HG03520 (cell line): ENCODE results near the gene LYRM9.
"Not testable (repeated sequence)": the region's sequence is repeated elsewhere in the genome, so short reads cannot be mapped to it uniquely, and the experiment has no call there.

Source experiments
- ATAC-seq: cut with Tn5 transposase; IDR thresholded peaks from one replicate; pipeline ENCODE4 v1.9.1; 2021; ENCODE audit warnings: mild to moderate bottlenecking, moderate library complexity; ENCODE audit not compliant: unreplicated experiment

The LYRM9 gene

DNA sequence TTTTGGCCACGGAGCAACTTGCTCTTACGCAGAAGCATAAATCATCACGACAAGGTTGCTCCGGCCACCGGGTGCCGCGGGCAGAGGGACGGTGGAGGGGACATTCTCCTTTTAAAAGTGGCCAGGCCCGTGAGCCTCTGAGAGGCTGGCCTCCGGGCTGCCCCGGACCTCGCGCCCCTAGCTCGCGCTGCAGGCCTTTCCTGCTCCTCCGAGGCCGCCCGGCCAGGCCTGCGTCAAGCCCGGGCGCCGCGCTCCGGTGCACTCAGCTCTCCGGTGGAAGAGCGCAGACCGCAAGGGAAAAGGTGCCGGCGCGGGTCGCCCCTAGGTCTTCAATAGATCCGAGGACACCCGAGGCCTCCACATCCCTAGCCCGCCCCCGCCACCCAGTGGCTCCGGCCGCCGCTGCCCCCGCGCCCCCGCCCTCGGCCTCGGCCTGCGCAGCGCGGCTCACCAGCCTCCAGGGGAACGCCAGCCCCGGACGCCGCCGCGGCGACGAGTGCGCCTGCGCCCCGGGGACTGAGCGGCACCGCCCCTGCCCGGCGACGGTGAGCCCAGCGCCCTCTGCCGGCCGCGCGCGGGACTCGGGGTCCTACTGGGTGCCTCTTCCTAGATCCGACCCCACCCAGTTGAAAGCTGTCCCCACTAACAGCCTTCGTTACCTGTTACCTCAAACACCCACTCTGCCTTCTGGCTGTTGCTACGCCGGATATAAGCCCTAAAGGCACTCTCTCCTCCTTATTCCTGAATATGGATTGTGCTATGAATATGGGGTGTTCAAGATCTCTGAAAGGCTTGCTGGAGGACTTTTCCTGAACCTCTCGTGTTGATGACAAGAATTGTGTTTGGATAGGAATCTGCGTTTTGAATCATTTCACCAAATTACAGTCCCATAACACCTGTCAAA is at the start of gene LYRM9:
Gene LYRM9, minus strand, starts transcription at position 500 of the 904 bp plus-strand sequence. CDS start 10,671 bp downstream, outside the sequence.
- peak; percentile 93 for ATAC-seq

DNA sequence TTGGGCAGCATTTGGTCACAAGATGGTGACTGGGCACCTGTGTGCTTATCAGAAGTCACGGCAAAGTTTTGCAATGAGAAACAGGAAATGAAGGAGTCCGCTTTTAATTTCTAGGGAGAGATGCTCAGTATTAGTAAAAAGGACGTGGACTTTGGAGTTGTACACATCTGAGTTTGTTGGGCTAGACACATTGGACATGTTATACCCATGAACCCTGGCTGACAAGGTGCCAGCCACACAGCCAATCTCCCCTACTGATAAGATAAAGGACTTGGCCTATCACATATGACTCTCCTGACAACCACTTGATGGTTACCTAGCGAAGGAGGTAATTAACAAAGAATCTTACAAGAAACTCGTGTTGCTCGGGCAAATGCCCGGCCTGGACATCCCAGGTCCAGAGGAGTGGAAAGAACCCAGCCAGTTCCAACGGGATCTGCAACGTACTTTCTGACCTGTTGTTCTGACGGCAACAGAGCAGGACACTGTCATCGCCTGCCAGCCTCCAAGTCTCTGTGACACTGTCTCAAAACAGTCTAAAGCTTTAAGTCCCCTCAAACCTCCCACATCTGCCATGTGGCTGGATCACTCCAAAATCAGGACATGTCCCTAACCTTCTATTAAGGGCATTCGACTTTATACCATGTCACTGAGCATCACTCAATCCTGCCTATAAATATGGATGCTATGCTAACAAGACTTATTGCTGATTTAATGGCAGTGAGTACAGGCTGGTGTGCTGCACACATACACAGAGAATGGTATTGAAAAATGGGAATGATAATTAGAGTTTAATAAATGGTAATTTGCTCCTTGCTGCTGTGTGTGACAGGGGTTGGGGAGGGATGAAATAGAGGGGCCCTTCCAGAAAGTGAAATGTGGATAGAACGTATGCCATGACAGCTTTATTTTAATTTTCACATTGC is 47.6 kb upstream of the LYRM9 start:
- ATAC-seq = no peak

DNA sequence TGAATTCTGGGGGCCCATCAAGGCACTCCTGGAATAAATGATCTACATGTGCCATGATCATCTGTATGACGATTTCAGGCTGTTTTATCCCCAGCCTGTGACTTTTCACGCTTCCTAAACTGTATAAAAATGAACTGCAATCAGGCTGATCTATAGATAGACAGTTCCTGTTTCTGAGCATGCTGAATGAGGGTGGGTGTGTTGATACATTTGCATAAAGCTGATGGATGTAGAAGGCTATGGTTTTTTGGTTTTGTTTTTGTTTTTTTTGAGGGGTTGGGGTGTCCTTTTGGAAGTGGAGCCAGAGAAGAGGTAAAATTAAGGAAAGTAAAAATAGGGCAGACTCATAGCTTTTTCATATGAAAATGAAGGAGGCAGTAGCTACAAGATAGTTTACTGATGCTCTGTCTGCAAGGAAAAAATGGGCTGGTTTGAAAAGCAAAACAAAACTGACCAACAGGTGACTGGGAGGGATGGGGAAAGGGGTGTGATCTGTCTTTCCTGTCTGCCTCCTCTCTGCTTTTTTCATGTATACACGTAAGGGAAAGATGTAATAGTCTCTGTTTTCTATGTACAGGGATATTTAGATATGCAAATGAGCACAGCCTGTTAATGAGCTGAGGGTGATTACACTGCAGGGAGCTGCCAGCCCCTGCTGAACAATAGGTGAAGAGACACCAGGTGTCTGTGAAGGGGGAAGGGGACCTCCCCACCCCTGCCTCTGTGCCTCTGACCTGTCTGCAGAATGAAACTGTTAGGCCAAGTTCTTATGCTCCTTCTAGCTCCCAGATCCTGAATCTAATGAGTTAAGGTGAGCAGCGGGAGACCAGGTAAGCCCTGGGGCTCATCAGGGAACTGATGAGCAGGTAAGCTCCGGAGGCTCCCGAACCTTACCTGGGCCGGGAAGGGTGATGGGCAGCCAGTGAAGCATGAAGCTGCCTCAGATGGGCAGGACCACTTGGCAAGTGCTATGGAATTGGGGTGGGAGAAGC is 46.6 kb upstream of the LYRM9 start:
- peak; percentile 61 for ATAC-seq

DNA sequence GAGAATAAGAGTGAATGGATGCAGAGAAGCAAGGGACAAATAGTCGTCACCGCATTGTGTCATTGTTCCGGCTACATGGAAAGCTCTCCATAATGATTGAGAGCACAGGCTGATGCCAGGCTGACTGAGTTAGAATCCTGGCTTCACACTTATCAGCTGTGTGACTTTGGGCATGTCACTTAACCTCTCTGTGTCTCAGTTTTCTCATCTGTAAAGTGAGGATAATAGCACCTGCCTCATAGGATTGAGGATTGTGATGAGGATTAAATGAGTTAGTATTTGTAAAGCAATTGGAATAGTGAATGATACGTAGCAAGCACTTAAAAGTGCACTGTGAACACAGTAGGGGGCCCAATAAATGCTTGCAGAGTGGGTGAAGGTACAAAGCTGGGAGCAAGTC is 45.7 kb upstream of the LYRM9 start:
- no peak for ATAC-seq

GRCh38 chr17:27938241-27938640 is 45.1 kb upstream of the LYRM9 start:
- ATAC-seq = no peak

GRCh38 chr17:27937025-27937546 is 43.9 kb upstream of the LYRM9 start:
- no peak for ATAC-seq

GRCh38 chr17:27930000-27930399 is 36.8 kb upstream of the LYRM9 start:
- no peak for ATAC-seq

GRCh38 chr17:27928587-27928986 is 35.4 kb upstream of the LYRM9 start:
- no peak for ATAC-seq

DNA sequence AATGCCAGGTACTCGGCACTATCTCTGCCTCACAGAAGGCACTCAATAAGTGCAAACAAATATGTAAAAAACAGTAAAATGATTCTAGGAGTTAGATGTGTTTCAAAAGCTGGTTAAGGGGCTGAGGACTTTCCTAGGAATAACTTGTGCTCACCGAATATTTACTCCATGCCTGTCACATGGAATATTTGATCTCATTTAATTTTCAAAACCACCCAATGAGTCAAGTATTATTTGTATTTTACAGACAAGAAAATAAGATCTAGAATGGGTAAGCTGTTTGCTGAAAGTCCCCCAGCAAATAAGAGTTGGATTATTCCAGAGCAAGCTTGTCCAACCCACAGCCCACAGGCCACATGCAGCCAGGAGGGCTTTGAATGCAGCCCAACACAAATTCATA is 34.6 kb upstream of the LYRM9 start:
- no peak for ATAC-seq

- no peak for ATAC-seq
Observed at GRCh38 chr17:27921599-27921998, 28.4 kb upstream of the LYRM9 start.

DNA sequence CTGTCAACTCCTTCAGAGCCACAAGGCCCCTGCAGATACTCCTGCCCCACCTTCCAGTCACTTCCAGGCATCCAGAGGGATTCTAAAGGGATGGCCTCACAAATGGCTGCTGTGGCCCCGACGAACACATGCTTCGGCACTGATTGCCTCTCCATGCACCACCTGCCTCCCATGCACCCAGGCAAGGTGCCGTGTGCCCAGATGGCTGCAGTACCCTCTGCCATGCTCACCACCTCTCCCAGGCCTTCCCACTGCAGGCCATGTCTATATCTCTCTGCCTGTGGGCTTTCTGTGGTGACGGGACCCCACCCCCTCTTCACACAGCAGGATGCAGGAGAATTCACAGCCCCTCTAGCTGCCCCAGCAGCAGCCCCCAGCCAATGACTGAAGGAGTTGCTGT is 27.9 kb upstream of the LYRM9 start:
- no peak for ATAC-seq

DNA sequence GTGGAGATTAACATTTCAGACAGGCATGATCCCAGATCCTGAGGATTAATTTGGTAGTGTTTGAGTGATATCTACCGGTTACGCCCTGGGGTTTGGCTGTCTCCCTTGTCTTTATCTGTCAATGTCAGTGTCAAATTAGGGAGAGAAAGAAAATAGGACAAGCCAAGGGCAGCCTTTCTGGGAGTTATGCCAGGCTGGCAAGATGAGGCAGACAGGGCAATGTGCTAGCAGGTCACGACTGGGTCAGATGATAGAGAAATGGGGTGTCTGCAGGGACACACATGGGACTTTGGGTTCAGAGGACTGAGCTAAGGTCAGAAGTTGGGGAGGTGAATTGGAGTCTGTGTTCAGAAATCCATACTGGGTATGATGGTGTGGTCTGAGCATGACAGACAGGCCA is 27.4 kb upstream of the LYRM9 start:
- no peak for ATAC-seq

GRCh38 chr17:27919079-27919478 is 25.9 kb upstream of the LYRM9 start:
- no peak for ATAC-seq

- no peak for ATAC-seq
Observed at GRCh38 chr17:27918498-27918897, 25.3 kb upstream of the LYRM9 start.

DNA sequence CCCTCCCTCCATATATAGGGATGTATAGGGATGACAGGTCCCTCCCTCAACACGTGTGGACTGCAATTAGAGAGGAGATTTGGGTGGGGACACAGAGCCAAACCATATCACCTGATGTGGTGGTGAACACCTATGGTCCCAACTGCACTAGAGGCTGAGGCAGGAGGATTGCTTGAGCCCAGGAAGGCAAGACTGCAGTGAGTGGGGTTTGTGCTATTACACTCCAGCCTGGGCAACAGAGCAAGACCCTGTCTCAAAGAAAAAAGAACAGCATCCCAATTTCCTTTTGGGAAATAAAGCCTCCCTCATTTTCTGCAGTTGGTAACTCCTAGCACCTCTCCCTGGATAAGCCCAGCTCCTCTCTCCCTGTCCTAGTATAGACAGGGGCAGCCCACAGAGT is 23.8 kb upstream of the LYRM9 start:
- no peak for ATAC-seq

DNA sequence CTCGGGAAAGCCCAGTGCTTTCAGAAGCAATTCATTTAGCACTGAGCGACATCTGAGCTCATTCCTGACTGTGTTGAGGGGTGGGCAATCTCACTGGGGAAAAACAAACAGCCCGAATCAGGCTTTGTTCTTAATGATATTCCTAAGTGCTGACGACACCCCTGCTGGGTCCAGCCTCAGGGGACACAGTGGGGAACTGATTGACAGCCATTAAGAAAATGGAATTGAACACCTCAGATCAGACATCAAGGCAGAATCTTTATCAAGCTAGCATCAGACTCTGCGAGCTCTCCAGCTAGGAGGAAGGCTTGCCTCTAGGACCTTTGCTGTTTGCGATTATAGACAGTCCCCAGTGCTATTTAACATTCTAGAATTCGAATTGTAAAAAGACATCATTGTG is 22.5 kb upstream of the LYRM9 start:
- no peak for ATAC-seq

DNA sequence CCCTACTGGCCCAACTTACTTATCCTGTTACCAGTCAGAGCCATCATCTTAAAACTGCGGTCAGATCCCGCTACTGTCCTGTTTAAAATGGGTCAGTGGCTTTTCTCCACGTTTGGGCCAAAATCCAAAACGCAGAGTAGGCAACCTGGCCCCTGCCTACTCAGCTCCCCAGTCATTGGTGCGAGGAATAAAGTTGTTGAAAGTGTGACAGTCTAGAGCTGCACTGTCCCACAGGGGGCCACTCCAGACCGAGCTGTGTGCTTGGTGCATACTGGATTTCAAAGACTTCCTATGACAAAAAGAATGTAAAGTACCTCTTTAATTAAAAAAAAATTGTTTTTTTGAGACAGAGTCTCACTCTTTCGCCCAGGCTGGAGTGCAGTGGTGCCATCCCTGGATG is 21.2 kb upstream of the LYRM9 start:
- ATAC-seq = no peak

DNA sequence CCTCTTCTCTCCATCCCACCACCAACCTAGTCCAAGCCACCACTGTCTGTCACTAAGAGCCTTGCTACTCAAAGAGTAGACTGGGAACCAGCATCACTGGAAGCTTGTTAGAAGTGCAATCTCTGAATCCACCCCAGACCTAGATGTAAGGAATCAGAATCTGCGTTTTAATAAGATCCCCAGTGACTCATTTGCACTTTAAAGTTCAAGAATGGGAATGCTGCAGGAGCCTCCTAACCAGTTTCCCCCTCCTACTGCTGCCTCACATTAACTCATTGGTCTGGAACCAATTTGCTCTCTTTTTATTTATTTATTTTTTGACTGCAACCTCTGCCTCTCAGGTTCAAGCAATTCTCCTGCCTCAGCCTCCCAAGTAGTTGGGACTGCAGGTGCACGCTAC is 19.8 kb upstream of the LYRM9 start:
- no peak for ATAC-seq

- not testable (repeated sequence) for ATAC-seq
Observed at GRCh38 chr17:27912299-27912698, 19.1 kb upstream of the LYRM9 start.

DNA sequence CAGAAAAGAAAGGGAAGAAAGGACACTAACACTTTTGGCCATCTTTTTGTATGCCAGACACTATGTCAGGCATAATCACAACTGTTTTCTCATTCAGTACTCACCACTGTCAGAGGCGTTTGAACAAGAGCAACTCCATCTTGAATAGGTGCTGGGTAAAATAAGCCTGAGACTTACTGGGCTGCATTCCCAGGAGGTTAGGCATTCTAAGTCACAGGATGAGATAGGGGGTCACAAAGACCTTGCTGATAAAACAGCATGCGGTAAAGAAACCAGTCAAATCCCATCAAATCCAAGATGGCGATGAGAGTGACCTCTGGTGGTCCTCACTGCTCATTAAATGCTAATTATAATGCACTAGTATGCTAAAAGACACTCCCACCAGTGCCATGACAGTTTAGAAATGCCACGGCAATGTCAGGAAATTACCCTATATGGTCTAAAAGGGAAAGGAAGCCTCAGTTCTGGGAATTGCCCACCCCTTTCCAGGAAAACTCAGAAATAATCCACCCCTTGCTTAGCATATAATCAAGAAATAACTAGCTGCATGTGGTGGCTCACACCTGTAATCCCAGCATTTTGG is 14.9 kb upstream of the LYRM9 start:
- ATAC-seq = no peak
